Measurements from ENCODE around the gene SLFNL1. TPM values are rescaled to one million over a fixed set of nuclear protein-coding genes. Genes with fewer than 3 reads are reported as not detected.

SLFNL1 gene
- total and polyA plus RNA-seq, 2 donors (not counting 1 experiment from before 2014, with no cell fraction given) = 0.18 to 1.2 TPM

DNA sequence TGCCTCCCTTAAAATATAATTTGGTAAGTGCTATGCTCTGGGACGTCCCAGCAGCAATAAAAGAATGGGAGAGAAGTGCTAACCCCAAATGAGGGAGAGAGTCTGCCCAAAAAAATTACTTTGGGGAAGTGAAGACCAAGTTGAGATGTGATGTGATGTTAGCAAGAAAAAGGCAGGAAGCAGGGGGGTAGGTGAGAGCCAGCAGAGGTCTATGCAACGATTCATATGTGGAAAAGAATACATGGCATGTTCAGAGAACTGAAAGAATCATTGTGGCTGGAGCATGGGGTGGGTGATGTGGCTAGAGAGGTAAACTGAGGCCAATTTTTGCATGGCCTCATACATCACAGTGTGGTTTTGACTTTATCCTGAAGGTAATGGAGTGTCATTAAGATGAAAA is 47.6 kb downstream of the SLFNL1 start:
- no peaks in the 10 kb centered on the region for H3K27me3 ChIP-seq (replicated peaks in 1 of 4; ENCODE audit: control extremely low read depth in 1 of 4, control insufficient read depth in 3 of 4, insufficient read depth in 4 of 4, low read length in 3 of 4)
- no peaks in the 10 kb centered on the region for H3K79me2 ChIP-seq (ENCODE audit: control insufficient read depth, insufficient read depth, low read length)
- H3K9me3 ChIP-seq (ENCODE audit: control extremely low read depth in 1 of 3, control insufficient read depth in 2 of 3, insufficient read depth in 1 of 3, low read length in 2 of 3) = no peaks in the 10 kb centered on the region
- ATAC-seq (ENCODE audit: low read depth) (no peak), DNase-seq (no peak)
- no peaks in the 10 kb centered on the region for H3K36me3 ChIP-seq (replicated peaks in 1 of 2; ENCODE audit: control extremely low read depth in 1 of 2, control insufficient read depth in 1 of 2, extremely low read depth in 1 of 2, insufficient read depth in 2 of 2, low read length in 1 of 2)
- no peak overlapping the region for H3K27ac ChIP-seq (ENCODE audit: low read length in 2 of 2)
- H3K4me1 Mint-ChIP-seq = no peaks in the 10 kb centered on the region
- no peak overlapping the region for H3K9ac ChIP-seq (ENCODE audit: low read length)
- 21% methylated on average over 2 of the region's 2 CpGs for WGBS (ENCODE audit: insufficient coverage)
- H4K20me1 ChIP-seq (ENCODE audit: control insufficient read depth, insufficient read depth, low read length, poor library complexity, severe bottlenecking) = no peaks in the 10 kb centered on the region
- no peak overlapping the region for H2AFZ ChIP-seq (ENCODE audit: insufficient read depth, low read depth, low read length, poor library complexity, severe bottlenecking)
- no peak overlapping the region for H3K27ac Mint-ChIP-seq
- ChIA-PET CTCF (no interaction called here), POLR2A (no interaction called here)
- peaks cover 1 to 3% of the 10 kb centered on the region in 2 donors for H3K4me1 ChIP-seq (ENCODE audit: control insufficient read depth in 2 of 2, insufficient read depth in 2 of 2, low read length in 2 of 2)
- no peak for TF ChIP-seq CTCF (IDR thresholded peaks at IDR 0.05)
- TF ChIP-seq EZH2 (IDR thresholded peaks at IDR 0.05; ENCODE audit: borderline replicate concordance, insufficient read depth, low read depth, low read length, poor library complexity, severe bottlenecking) = no peak
- H3K27me3 Mint-ChIP-seq = no peaks in the 10 kb centered on the region
- intact Hi-C loops (cut with micrococcal nuclease) = no loop called here
- H3K9me3 Mint-ChIP-seq (ENCODE audit: insufficient read depth) = no peaks in the 10 kb centered on the region
- no peak overlapping the region for H3K4me3 ChIP-seq (ENCODE audit: control extremely low read depth in 1 of 5, extremely low read depth in 1 of 5, insufficient read depth in 1 of 5, low read depth in 2 of 5, low read length in 4 of 5)
- H3K4me2 ChIP-seq (replicated peaks; ENCODE audit: low read depth, low read length, poor library complexity, severe bottlenecking) = no peak overlapping the region
- H3K4me3 Mint-ChIP-seq = no peak overlapping the region

DNA sequence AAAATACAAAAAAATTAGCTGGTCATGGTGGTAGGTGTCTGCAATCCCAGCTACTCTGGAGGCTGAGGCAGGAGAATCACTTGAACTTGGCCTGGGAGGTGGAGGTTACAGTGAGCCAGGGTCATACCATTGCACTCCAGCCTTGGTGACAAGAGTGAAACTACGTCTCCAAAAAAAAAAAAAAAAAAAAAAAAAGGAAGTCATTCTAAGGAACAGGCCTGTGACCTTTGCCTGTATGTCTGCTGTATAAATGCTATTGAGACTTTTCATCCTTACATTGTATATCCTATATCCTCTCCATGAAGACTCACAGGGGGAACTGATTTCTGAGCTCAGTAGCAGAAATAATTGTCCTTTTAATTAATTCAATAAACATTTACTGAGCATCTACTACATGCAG is 49.6 kb downstream of the SLFNL1 start:
- Mint-ChIP-seq H3K4me1 (peaks cover 3% of the 10 kb centered on the region), H3K4me3 (no peak overlapping the region), H3K27ac (no peak overlapping the region), H3K27me3 (no peaks in the 10 kb centered on the region), H3K9me3 (ENCODE audit: insufficient read depth) (no peaks in the 10 kb centered on the region)
- Histone ChIP-seq H2AFZ (ENCODE audit: insufficient read depth, low read depth, low read length, poor library complexity, severe bottlenecking) (no peak overlapping the region), H3K27me3 (replicated peaks in 1 of 4; ENCODE audit: control extremely low read depth in 1 of 4, control insufficient read depth in 3 of 4, insufficient read depth in 4 of 4, low read length in 3 of 4) (no peaks in the 10 kb centered on the region), H3K36me3 (replicated peaks in 1 of 2; ENCODE audit: control extremely low read depth in 1 of 2, control insufficient read depth in 1 of 2, extremely low read depth in 1 of 2, insufficient read depth in 2 of 2, low read length in 1 of 2) (no peaks in the 10 kb centered on the region), H3K4me1 (ENCODE audit: control insufficient read depth in 2 of 2, insufficient read depth in 2 of 2, low read length in 2 of 2) (no peaks in the 10 kb centered on the region), H3K79me2 (ENCODE audit: control insufficient read depth, insufficient read depth, low read length) (no peaks in the 10 kb centered on the region), H3K9me3 (ENCODE audit: control extremely low read depth in 1 of 3, control insufficient read depth in 2 of 3, insufficient read depth in 1 of 3, low read length in 2 of 3) (no peaks in the 10 kb centered on the region), H4K20me1 (ENCODE audit: control insufficient read depth, insufficient read depth, low read length, poor library complexity, severe bottlenecking) (no peaks in the 10 kb centered on the region), H3K4me3 (ENCODE audit: control extremely low read depth in 1 of 5, extremely low read depth in 1 of 5, insufficient read depth in 1 of 5, low read depth in 2 of 5, low read length in 4 of 5) (no peak overlapping the region), H3K4me2 (replicated peaks; ENCODE audit: low read depth, low read length, poor library complexity, severe bottlenecking) (no peak overlapping the region), H3K9ac (ENCODE audit: low read length) (no peak overlapping the region), H3K27ac (ENCODE audit: low read length in 2 of 2) (no peak overlapping the region)
- ATAC-seq (ENCODE audit: low read depth) = no peak
- no peak for TF ChIP-seq EZH2 (IDR thresholded peaks at IDR 0.05; ENCODE audit: borderline replicate concordance, insufficient read depth, low read depth, low read length, poor library complexity, severe bottlenecking)
- TF ChIP-seq CTCF (IDR thresholded peaks at IDR 0.05) = no peak
- DNase-seq = no peak
- ChIA-PET POLR2A (no interaction called here), CTCF (interaction anchor here (0.6 to 1.2 kb wide), 3 partner anchors 20 to 326 kb away, joined by 3 to 5 read pairs (median 4); no protein-coding TSS in a partner anchor)
- intact Hi-C loops (cut with micrococcal nuclease) = no loop called here
- WGBS (ENCODE audit: insufficient coverage) = no CpG with 5 or more reads among the region's 1 CpG

Measured in B cell (primary cell).